B cell (primary cell): ENCODE measurements around the gene CASKIN1. TPM values are rescaled to one million over a fixed set of nuclear protein-coding genes. Genes with fewer than 3 reads are reported as not detected.

Experiments used
- ATAC-seq: fragments of 200-7000 bp; cut with Tn5 transposase; one replicate; pipeline ENCODE4 v1.10.0; 2021; ENCODE audit warnings: low read depth, mild to moderate bottlenecking, moderate number of reproducible peaks, moderate library complexity
- CTCF ChIA-PET: fragments of 350-600 bp; sonication (Branson Sonifier 250); formaldehyde crosslinking; loops from one replicate; lab custom pipeline; 2021; ENCODE audit warnings: antibody characterized with exemption, inconsistent platforms; lab: Charles Lee
- POLR2A ChIA-PET: fragments of 350-600 bp; sonication (Branson Sonifier 250); formaldehyde crosslinking; loops from one replicate; lab custom pipeline; 2021; ENCODE audit warnings: antibody characterized with exemption; lab: Charles Lee
- DNase-seq: peaks from one replicate; pipeline ENCODE4 v3.0.0; 2013
- H2AFZ ChIP-seq: 2 replicates; pipeline ENCODE4 v1.6.1; 2012; ENCODE audit warnings: mild to moderate bottlenecking, low read depth, low read length; ENCODE audit not compliant: insufficient read depth, poor library complexity, severe bottlenecking
- H3K27ac ChIP-seq, 2 donors: 1 replicate in 1 of 2; 2 replicates in 1 of 2; pipeline ENCODE4 v1.5.1; 2012 to 2013; ENCODE audit warnings: low read length in 2 of 2, mild to moderate bottlenecking in 2 of 2, moderate library complexity in 1 of 2
- H3K27me3 ChIP-seq, 4 experiments: fragments of 200-600 bp in 1 of 4; sonication (generic) in 1 of 4; replicated peaks in 1 of 4; 1 replicate in 2 of 4; 2 replicates in 2 of 4; pipeline versions ENCODE4 v1.6.1 to v1.7.0; 2013 to 2016; ENCODE audit warnings: low read length in 3 of 4, mild to moderate bottlenecking in 2 of 4, mixed read lengths in 1 of 4, moderate library complexity in 1 of 4; ENCODE audit not compliant: insufficient read depth in 4 of 4, control insufficient read depth in 3 of 4; ENCODE audit errors: control extremely low read depth in 1 of 4
- H3K36me3 ChIP-seq, 2 experiments: replicated peaks in 1 of 2; 1 replicate in 1 of 2; 2 replicates in 1 of 2; pipeline versions ENCODE4 v1.6.1 to v1.7.1; 2013; ENCODE audit warnings: low read length in 1 of 2; ENCODE audit not compliant: insufficient read depth in 2 of 2, control insufficient read depth in 1 of 2; ENCODE audit errors: control extremely low read depth in 1 of 2, extremely low read depth in 1 of 2
- H3K4me1 ChIP-seq, 2 donors: fragments of 200-600 bp in 1 of 2; sonication (generic) in 1 of 2; 1 replicate in 1 of 2; 2 replicates in 1 of 2; pipeline versions ENCODE4 v1.5.1 to v1.6.1; 2013 to 2017; ENCODE audit warnings: low read length in 2 of 2; ENCODE audit not compliant: control insufficient read depth in 2 of 2, insufficient read depth in 2 of 2
- H3K4me2 ChIP-seq: replicated peaks from 2 replicates; pipeline ENCODE3; 2012; ENCODE audit warnings: mild to moderate bottlenecking, low read depth, low read length; ENCODE audit not compliant: poor library complexity, severe bottlenecking
- H3K4me3 ChIP-seq, 5 experiments: fragments of 200-600 bp in 1 of 5; sonication (generic) in 1 of 5; 1 replicate in 3 of 5; 2 replicates in 2 of 5; pipeline versions ENCODE4 v1.5.1 to v1.7.0; 2011 to 2016; ENCODE audit warnings: low read length in 4 of 5, mild to moderate bottlenecking in 4 of 5, low read depth in 2 of 5, control low read depth in 1 of 5, moderate library complexity in 1 of 5; ENCODE audit not compliant: insufficient read depth in 1 of 5; ENCODE audit errors: control extremely low read depth in 1 of 5, extremely low read depth in 1 of 5
- H3K79me2 ChIP-seq: fragments of 200-600 bp; sonication (generic); one replicate; pipeline ENCODE4 v1.6.0; 2016; ENCODE audit warnings: low read length; ENCODE audit not compliant: control insufficient read depth, insufficient read depth
- H3K9ac ChIP-seq: fragments of 200-600 bp; sonication (generic); 2 replicates; pipeline ENCODE4 v1.6.1; 2017; ENCODE audit warnings: mild to moderate bottlenecking, low read length, moderate library complexity
- H3K9me3 ChIP-seq, 3 donors: one replicate each; pipeline versions ENCODE4 v1.6.1 to v1.7.1; 2013; ENCODE audit warnings: low read length in 2 of 3; ENCODE audit not compliant: control insufficient read depth in 2 of 3, insufficient read depth in 1 of 3; ENCODE audit errors: control extremely low read depth in 1 of 3
- H4K20me1 ChIP-seq: 2 replicates; pipeline ENCODE4 v1.6.0; 2012; ENCODE audit warnings: mild to moderate bottlenecking, low read length; ENCODE audit not compliant: insufficient read depth, control insufficient read depth, poor library complexity, severe bottlenecking
- H3K27ac Mint-ChIP-seq: one replicate; pipeline ENCODE4 v1.8.0; 2021; ENCODE audit warnings: mixed read lengths
- H3K27me3 Mint-ChIP-seq: one replicate; pipeline ENCODE4 v1.8.0; 2021; ENCODE audit warnings: mixed read lengths
- H3K4me1 Mint-ChIP-seq: one replicate; pipeline ENCODE4 v1.8.0; 2021; ENCODE audit warnings: mixed read lengths
- H3K4me3 Mint-ChIP-seq: one replicate; pipeline ENCODE4 v1.8.0; 2021; ENCODE audit warnings: mixed read lengths
- H3K9me3 Mint-ChIP-seq: one replicate; pipeline ENCODE4 v1.8.0; 2022; ENCODE audit warnings: mixed read lengths; ENCODE audit not compliant: insufficient read depth
- CTCF ChIP-seq: fragments of 200-600 bp; IDR thresholded peaks from one replicate; pipeline ENCODE4 v1.8.0; 2022; ENCODE audit warnings: antibody characterized with exemption, mild to moderate bottlenecking
- EZH2 ChIP-seq: IDR thresholded peaks from 2 replicates; pipeline ENCODE4 v1.6.1; 2012; ENCODE audit warnings: borderline replicate concordance, low read depth, mild to moderate bottlenecking, moderate library complexity, low read length; ENCODE audit not compliant: insufficient read depth, poor library complexity, severe bottlenecking
- WGBS: methylation state at CpG from one replicate; pipeline ENCODE4 v1.1.5; 2013; ENCODE audit warnings: missing lambda C conversion rate; ENCODE audit not compliant: insufficient coverage; 5-methylcytosine and 5-hydroxymethylcytosine counted together
- intact Hi-C: fragments of 100-400 bp; cut with micrococcal nuclease; formaldehyde crosslinking; loops from one replicate; pipeline ENCODE4 v1.10.0; 2022
- polyA plus RNA-seq: library from polyadenylated mRNA; depleted of rRNA; stranded (reverse); fragments of >200 nt; gene quantifications from 2 replicates; pipeline ENCODE4 v1.2.3, GENCODE V29; 2012
- total RNA-seq, 2 donors: library from RNA; stranded (reverse); fragments of 120-200 nt in 1 of 2; gene quantifications; 1 replicate in 1 of 2; 2 replicates in 1 of 2; pipeline versions ENCODE4 v1.2.3 to v1.2.4, GENCODE V29; 2013 to 2022

CASKIN1 gene
- total and polyA plus RNA-seq, 2 donors (not counting 1 experiment from before 2014, with no cell fraction given) = 0.01 TPM; not detected in 1

- Histone ChIP-seq H3K27ac (no peak overlapping the region), H2AFZ (no peak overlapping the region), H3K4me2 (no peak overlapping the region), H3K9me3 (no peaks in the 10 kb centered on the region), H3K36me3 (peaks cover 0 to 53% of the 10 kb centered on the region in 2 experiments), H3K4me3 (no peak overlapping the region), H4K20me1 (peaks cover 43% of the 10 kb centered on the region), H3K79me2 (peaks cover 35% of the 10 kb centered on the region), H3K4me1 (peaks cover 0 to 1% of the 10 kb centered on the region in 2 donors), H3K9ac (no peak overlapping the region), H3K27me3 (no peaks in the 10 kb centered on the region)
- ATAC-seq = no peak
- Mint-ChIP-seq H3K27me3 (no peaks in the 10 kb centered on the region), H3K9me3 (no peaks in the 10 kb centered on the region), H3K27ac (no peak overlapping the region), H3K4me3 (no peak overlapping the region), H3K4me1 (peaks cover 13% of the 10 kb centered on the region)
- DNase-seq = no peak
- no peak for TF ChIP-seq CTCF
- no peak for TF ChIP-seq EZH2
- WGBS = 95% methylated on average over 21 of the region's 23 CpGs
- intact Hi-C loops = no loop called here
- ChIA-PET POLR2A (no interaction called here), CTCF (no interaction called here)
Measured at GRCh38 chr16:2229632-2230250, 33.3 kb upstream of the CASKIN1 start.

GRCh38 chr16:2229091-2229490 is 32.7 kb upstream of the CASKIN1 start:
- H3K4me2 ChIP-seq = no peak overlapping the region
- no peak overlapping the region for H3K4me3 ChIP-seq
- Mint-ChIP-seq H3K9me3 (no peaks in the 10 kb centered on the region), H3K27me3 (no peaks in the 10 kb centered on the region), H3K27ac (no peak overlapping the region), H3K4me1 (peaks cover 20% of the 10 kb centered on the region), H3K4me3 (no peak overlapping the region)
- H2AFZ ChIP-seq = no peak overlapping the region
- peaks cover 0 to 49% of the 10 kb centered on the region in 2 experiments for H3K36me3 ChIP-seq
- ChIA-PET POLR2A (no interaction called here), CTCF (interaction anchor here (1.3 kb wide), 1 partner anchor 22 kb away, joined by 3 read pairs; the partner anchor contains the start of gene ECI1)
- H4K20me1 ChIP-seq = peaks cover 44% of the 10 kb centered on the region
- intact Hi-C loops = no loop called here
- H3K27ac ChIP-seq = no peak overlapping the region
- DNase-seq (no peak), ATAC-seq (no peak)
- H3K27me3 ChIP-seq = no peaks in the 10 kb centered on the region
- H3K9me3 ChIP-seq = peaks cover 0 to under 1% (median 0%) of the 10 kb centered on the region in 3 donors
- H3K9ac ChIP-seq = no peak overlapping the region
- H3K79me2 ChIP-seq = peaks cover 42% of the 10 kb centered on the region
- no peak for TF ChIP-seq EZH2
- no peak for TF ChIP-seq CTCF
- H3K4me1 ChIP-seq = peaks cover 6 to 8% of the 10 kb centered on the region in 2 donors
- 96% methylated on average over 8 of the region's 12 CpGs for WGBS
